Ovary (tissue), 3 donors: ENCODE measurements around the gene TK2.

Experiments used
- CTCF ChIP-seq, 3 donors: fragments of 450-650 bp in 2 of 3; fragments of 200-600 bp in 1 of 3; IDR thresholded peaks; one replicate each; pipeline versions ENCODE4 v1.5.1 to v1.8.0; 2016 to 2022; ENCODE audit warnings: antibody characterized with exemption in 3 of 3, mild to moderate bottlenecking in 1 of 3
- POLR2A ChIP-seq: fragments of 450-650 bp; IDR thresholded peaks from one replicate; pipeline ENCODE4 v1.6.1; 2017; ENCODE audit warnings: antibody characterized with exemption, mild to moderate bottlenecking, moderate library complexity
- donor health status: DM: no; HTN: no; CAD: no.

GRCh38 chr16:66534376-66534799 lies 15.5 kb downstream of the TK2 start:
- TF ChIP-seq CTCF (IDR thresholded peaks at IDR 0.05) = no peak
- no peak for TF ChIP-seq POLR2A
